Right hindlimb (tissue), 1 donor: ENCODE results near the gene GSTP1.

Experiments
- DNase-seq: peaks from one replicate; pipeline ENCODE4 v3.0.0-alpha.2; 2018

The GSTP1 gene

GRCh38 chr11:67632175-67632981, 48.8 kb downstream of the GSTP1 start:
- peak; percentile 24 for DNase-seq

GRCh38 chr11:67632982-67633755, 49.6 kb downstream of the GSTP1 start:
- peak; percentile 17 for DNase-seq

GRCh38 chr11:67633758-67634365, 50.2 kb downstream of the GSTP1 start:
- peak; percentile 17 for DNase-seq

- DNase-seq, result peak; percentile 13
Observed at GRCh38 chr11:67634366-67635230, 51.0 kb downstream of the GSTP1 start.

GRCh38 chr11:67635231-67635521, 51.6 kb downstream of the GSTP1 start:
- no peak for DNase-seq
